Measurements from ENCODE around the gene KCNN1.

DNA sequence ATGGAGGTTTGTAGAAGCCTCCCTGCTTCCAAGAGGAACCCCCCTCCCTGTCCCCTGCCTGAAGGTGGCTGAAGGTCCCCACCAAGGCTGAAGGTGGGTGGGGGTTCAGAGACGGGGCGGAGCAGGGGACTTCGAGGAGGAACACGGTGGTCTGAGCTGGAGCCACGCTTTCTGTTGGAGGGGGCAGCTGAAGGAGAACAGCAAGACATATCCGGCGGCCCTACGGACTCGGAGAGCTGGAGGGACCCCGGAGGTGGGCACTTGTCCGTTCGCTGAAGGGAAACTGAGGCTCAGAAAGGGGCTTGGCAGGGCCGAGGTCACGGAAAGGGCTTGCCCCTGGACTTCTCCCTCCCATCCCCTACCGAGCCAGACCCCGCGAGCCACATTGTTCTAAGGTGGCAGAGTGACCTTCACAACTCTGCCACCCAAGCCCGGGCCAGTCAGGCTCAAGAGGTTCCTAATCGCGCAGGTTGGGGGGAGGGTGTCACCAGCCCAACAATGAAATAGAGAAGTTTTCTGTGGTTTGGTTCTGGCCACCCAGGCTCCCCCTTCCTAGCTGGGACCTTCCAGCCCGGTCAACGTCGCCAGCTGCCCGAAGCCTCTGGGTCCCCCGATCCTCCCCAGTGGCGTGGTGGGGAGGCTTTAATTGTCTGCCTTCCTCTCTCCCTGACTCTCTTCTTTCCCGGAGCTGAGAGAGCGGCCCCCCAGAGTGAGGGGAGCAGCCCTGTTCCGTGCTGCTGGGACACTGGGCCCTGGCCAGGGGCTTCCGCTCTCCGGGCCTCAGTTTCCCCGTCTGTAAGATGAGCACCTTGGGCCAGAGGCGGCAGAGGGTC is 15.5 kb upstream of the KCNN1 start:
- TF ChIP-seq MED13 (CRISPR knock-in tag; IDR thresholded peaks at IDR 0.05) (no peak), GPN1 (CRISPR knock-in tag; IDR thresholded peaks at IDR 0.05; ENCODE audit: borderline replicate concordance) (no peak), TCF7L2 (IDR thresholded peaks at IDR 0.05; ENCODE audit: low read depth, low read length) (no peak), MXI1 (IDR thresholded peaks at IDR 0.05; ENCODE audit: borderline replicate concordance, low read depth, low read length) (no peak), SP1 (IDR thresholded peaks at IDR 0.05) (no peak), SP1 (CRISPR knock-in tag; IDR thresholded peaks at IDR 0.05) (no peak), IKZF4 (CRISPR knock-in tag; IDR thresholded peaks at IDR 0.05; ENCODE audit: borderline replicate concordance, low read depth, not compliant biosample characterization) (no peak), CREB1 (IDR thresholded peaks at IDR 0.05) (no peak), CREB1 (CRISPR knock-in tag; IDR thresholded peaks at IDR 0.05) (no peak), SOX6 (IDR thresholded peaks at IDR 0.05) (no peak), SOX6 (CRISPR knock-in tag; IDR thresholded peaks at IDR 0.05) (no peak), XBP1 (CRISPR knock-in tag; IDR thresholded peaks at IDR 0.05) (no peak), JUN (CRISPR knock-in tag; IDR thresholded peaks at IDR 0.05) (no peak), POLR2A (IDR thresholded peaks at IDR 0.05; ENCODE audit: insufficient read depth in 1 of 2, low read depth in 2 of 2, low read length in 2 of 2) (no peak)
- TF ChIP-seq, protein P1, sequence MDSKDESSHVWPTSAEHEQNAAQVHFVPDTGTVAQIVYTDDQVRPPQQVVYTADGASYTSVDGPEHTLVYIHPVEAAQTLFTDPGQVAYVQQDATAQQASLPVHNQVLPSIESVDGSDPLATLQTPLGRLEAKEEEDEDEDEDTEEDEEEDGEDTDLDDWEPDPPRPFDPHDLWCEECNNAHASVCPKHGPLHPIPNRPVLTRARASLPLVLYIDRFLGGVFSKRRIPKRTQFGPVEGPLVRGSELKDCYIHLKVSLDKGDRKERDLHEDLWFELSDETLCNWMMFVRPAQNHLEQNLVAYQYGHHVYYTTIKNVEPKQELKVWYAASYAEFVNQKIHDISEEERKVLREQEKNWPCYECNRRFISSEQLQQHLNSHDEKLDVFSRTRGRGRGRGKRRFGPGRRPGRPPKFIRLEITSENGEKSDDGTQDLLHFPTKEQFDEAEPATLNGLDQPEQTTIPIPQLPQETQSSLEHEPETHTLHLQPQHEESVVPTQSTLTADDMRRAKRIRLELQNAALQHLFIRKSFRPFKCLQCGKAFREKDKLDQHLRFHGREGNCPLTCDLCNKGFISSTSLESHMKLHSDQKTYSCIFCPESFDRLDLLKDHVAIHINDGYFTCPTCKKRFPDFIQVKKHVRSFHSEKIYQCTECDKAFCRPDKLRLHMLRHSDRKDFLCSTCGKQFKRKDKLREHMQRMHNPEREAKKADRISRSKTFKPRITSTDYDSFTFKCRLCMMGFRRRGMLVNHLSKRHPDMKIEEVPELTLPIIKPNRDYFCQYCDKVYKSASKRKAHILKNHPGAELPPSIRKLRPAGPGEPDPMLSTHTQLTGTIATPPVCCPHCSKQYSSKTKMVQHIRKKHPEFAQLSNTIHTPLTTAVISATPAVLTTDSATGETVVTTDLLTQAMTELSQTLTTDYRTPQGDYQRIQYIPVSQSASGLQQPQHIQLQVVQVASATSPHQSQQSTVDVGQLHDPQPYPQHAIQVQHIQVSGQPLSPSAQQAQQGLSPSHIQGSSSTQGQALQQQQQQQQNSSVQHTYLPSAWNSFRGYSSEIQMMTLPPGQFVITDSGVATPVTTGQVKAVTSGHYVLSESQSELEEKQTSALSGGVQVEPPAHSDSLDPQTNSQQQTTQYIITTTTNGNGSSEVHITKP (CRISPR knock-in tag; IDR thresholded peaks at IDR 0.05; ENCODE audit: low read depth): no peak
